Tracheal epithelial cell (primary cell): Measurements from ENCODE around the gene SLC9B2. TPM values are rescaled to one million over a fixed set of nuclear protein-coding genes. Genes with fewer than 3 reads are reported as not detected.

ENCODE experiments used
- total RNA-seq: library from RNA; depleted of rRNA; stranded (reverse); fragments of >200 nt; gene quantifications from 2 replicates; pipeline ENCODE4 v1.2.1, GENCODE V29; 2014

The SLC9B2 gene, protein sequence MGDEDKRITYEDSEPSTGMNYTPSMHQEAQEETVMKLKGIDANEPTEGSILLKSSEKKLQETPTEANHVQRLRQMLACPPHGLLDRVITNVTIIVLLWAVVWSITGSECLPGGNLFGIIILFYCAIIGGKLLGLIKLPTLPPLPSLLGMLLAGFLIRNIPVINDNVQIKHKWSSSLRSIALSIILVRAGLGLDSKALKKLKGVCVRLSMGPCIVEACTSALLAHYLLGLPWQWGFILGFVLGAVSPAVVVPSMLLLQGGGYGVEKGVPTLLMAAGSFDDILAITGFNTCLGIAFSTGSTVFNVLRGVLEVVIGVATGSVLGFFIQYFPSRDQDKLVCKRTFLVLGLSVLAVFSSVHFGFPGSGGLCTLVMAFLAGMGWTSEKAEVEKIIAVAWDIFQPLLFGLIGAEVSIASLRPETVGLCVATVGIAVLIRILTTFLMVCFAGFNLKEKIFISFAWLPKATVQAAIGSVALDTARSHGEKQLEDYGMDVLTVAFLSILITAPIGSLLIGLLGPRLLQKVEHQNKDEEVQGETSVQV
- total RNA-seq = 14.0 and 14.5 TPM in 2 replicates

DNA sequence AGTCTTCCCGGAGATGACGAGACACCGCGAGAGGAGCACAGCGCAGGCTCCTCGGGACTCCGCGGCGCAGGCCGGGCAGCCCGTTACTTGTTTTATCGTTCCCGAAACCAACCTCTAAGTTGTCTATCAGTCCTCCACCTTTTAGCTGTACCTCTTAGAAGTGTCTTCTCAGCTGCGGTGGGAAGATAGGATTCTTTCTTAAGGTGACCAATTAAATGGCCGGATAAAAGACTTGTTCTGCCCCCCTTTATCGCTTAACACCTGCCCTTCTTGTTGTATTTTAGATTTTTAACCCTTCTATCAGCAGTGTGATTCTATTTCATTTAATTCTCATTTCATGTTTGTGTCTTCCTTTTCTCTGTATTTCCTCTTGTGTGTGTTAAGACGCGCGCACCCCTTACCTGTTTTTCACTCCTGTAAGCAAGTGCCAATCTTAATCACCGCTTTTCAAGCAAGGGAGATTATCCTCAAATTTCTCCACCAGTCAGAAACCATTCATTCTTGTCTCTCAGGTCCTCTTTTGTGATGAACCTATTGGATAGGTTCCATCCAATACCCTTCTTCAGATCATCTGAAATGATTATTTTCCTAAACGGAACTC lies at the start of gene SLC9B2:
Gene SLC9B2 (minus strand): TSS at position 15 of the 601 bp plus-strand sequence. CDS start 9,211 bp downstream, outside the sequence.

DNA sequence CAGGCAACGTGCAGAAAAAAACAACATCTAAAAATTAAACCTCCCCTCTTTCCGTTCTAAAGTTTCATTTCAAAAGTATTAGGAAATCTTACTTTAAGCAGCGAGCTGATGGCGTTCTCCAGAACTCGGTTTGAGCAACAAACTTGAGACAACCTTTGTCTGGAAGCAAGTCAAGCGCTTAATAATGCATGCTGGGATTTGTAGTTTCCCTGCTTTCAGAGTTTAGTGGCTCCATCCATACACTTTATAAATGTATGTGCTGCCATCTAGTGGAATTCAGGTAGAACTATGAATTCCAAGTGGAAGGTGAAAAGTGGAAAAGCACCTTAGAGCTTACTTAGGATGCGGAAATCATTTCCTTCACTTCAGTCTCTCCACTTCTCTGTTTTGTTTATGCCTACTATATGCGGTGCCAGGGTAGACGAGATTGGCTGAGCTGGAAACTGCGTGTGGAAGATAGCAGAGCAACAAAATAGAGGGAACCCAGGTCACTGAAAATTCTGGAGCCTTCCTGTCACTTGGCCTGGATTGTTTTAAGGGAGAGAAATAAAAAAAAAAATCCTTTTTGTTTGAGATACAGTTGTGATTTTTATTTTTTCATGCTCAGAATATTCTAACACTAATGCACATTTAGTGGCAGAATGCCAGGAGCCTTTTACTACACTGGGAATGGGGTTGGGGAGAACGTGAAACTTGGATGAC lies 23.3 kb upstream of the SLC9B2 start, which contains the start of gene BDH2:
Gene BDH2 (minus strand): TSS at position 144 of the 702 bp plus-strand sequence. CDS start 3,580 bp downstream, outside the sequence.

DNA sequence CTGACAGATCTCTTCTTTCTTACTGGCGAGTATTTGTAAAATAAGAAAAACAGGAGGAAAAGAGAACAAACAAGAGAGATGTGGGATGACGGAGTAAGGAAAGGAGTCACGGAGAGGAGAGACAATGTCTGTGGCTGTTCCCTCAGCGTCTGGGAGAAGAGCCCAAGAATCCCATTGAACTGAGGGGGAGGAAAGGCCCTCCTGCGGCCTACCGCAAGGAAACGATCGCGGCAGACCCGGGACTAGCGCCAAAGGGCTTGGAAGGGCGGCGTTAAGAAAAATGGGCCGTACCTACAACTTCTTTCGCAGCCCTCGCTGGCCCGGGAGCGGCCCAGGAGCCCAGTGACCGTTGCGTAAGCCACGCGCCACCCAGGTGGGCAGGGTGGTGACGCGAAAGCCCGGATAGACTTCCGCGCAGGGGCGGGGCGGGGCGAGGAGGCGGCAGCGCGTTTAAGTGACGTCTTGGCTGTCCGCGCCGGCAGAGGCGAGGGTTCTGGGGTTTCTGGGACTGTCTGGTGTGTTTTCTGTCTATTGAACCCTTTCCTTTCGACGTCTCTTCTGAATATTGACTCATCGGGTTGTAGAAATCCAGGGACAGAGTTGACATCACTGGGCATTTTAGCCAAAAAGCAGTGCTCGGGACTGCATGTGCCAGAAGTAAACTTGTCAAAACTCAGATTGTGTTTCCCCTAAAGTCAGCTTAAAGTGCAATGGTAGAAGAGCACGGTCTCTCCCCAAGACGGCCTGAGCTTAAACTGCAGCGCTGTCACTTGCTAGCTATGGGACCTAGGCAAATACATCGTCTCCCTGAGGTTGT lies 57.0 kb downstream of the SLC9B2 start, which contains the start of gene SLC9B1:
Gene SLC9B1 (minus strand): TSS at position 398 of the 817 bp plus-strand sequence. CDS start 27,994 bp downstream, outside the sequence.

Other genes starting within 250 kb of the SLC9B2 start
- gene UBE2D3, start 249.2 kb downstream of the SLC9B2 start, total RNA-seq = 375 and 416 TPM in 2 replicates
- gene CISD2, start 207.8 kb downstream of the SLC9B2 start, total RNA-seq = 21.7 and 22.7 TPM in 2 replicates
- 0.64 TPM in 1 of 2 replicates, not detected in the other for gene SLC9B1, start 57.1 kb downstream of the SLC9B2 start, total RNA-seq
- 26.9 and 34.7 TPM in 2 replicates for gene BDH2, start 23.1 kb upstream of the SLC9B2 start, total RNA-seq
- gene CENPE, start 121.6 kb upstream of the SLC9B2 start, total RNA-seq = 0.43 and 2.4 TPM in 2 replicates